ENCODE measurements around the gene MST1. TPM values are rescaled to one million over a fixed set of nuclear protein-coding genes. Genes with fewer than 3 reads are reported as not detected.

MST1 gene
- total RNA-seq, 1 donor from 2014 or later, result 101 TPM

- H3K36me3 Mint-ChIP-seq, result no peaks in the 10 kb centered on the region
- H3K27me3 Mint-ChIP-seq (ENCODE audit: low read depth), result peaks cover 4% of the 10 kb centered on the region
- H3K9me3 Mint-ChIP-seq, result peaks cover under 1% of the 10 kb centered on the region
- no peak overlapping the region for H3K4me3 Mint-ChIP-seq
- DNase-seq (ENCODE audit: low spot score in 2 of 2, unreplicated experiment in 2 of 2), result no peak
- TF ChIP-seq CTCF (IDR thresholded peaks at IDR 0.05; ENCODE audit: unreplicated experiment), result no peak
- H3K27ac Mint-ChIP-seq, result no peak overlapping the region
- H3K4me1 Mint-ChIP-seq, result no peaks in the 10 kb centered on the region
Measured at GRCh38 chr3:49636883-49637609, 52.2 kb downstream of the MST1 start.

- H3K27ac Mint-ChIP-seq, result no peak overlapping the region
- peaks cover 7% of the 10 kb centered on the region for H3K9me3 Mint-ChIP-seq
- H3K4me3 Mint-ChIP-seq, result no peak overlapping the region
- DNase-seq (ENCODE audit: low spot score in 2 of 2, unreplicated experiment in 2 of 2), result no peak
- H3K4me1 Mint-ChIP-seq, result no peaks in the 10 kb centered on the region
- H3K36me3 Mint-ChIP-seq, result no peaks in the 10 kb centered on the region
- H3K27me3 Mint-ChIP-seq (ENCODE audit: low read depth), result peaks cover 12% of the 10 kb centered on the region
- TF ChIP-seq CTCF (IDR thresholded peaks at IDR 0.05; ENCODE audit: unreplicated experiment), result no peak
Measured at GRCh38 chr3:49634736-49635135, 54.5 kb downstream of the MST1 start.

Other genes with a start within 250 kb of the MST1 start
- 118 to 128 TPM (median 120 TPM) in 3 replicates for gene DAG1, start 219.2 kb downstream of the MST1 start, total RNA-seq
- gene BSN, start 135.0 kb downstream of the MST1 start, total RNA-seq, result 0.67 to 0.75 TPM (median 0.69 TPM) in 3 replicates
- 111 to 118 TPM (median 115 TPM) in 3 replicates for gene APEH, start 15.1 kb downstream of the MST1 start, total RNA-seq
- 57.3 to 59.2 TPM (median 57.5 TPM) in 3 replicates for gene RNF123, start 83 bp upstream of the MST1 start, total RNA-seq
- 0.78 to 0.95 TPM in 2 of 3 replicates, not detected in the other for gene AMIGO3, start 30.2 kb upstream of the MST1 start, total RNA-seq
- gene GMPPB, start 34.5 kb upstream of the MST1 start, total RNA-seq, result 32.3 to 33.9 TPM (median 32.7 TPM) in 3 replicates
- gene IP6K1, start 97.1 kb upstream of the MST1 start, total RNA-seq, result 41.7 to 46.4 TPM (median 46.4 TPM) in 3 replicates
- gene CDHR4, start 110.4 kb upstream of the MST1 start, total RNA-seq, result 0.27 to 0.42 TPM in 2 of 3 replicates, not detected in the other
- 7.7 to 9.4 TPM (median 8.4 TPM) in 3 replicates for gene INKA1, start 113.8 kb upstream of the MST1 start, total RNA-seq
- gene UBA7, start 124.5 kb upstream of the MST1 start, total RNA-seq, result 133 to 144 TPM (median 139 TPM) in 3 replicates
- 10.4 to 15.0 TPM (median 10.6 TPM) in 3 replicates for gene TRAIP, start 167.1 kb upstream of the MST1 start, total RNA-seq
- gene CAMKV, start 180.4 kb upstream of the MST1 start, total RNA-seq, result 0.14 to 0.58 TPM in 2 of 3 replicates, not detected in the other
- gene MST1R, start 214.4 kb upstream of the MST1 start, total RNA-seq, result 3.8 to 7.0 TPM (median 4.3 TPM) in 3 replicates
- 5.7 to 6.2 TPM (median 5.7 TPM) in 3 replicates for gene MON1A, start 240.3 kb upstream of the MST1 start, total RNA-seq